ENCODE data around the gene PXYLP1. TPM values are rescaled to one million over a fixed set of nuclear protein-coding genes. Genes with fewer than 3 reads are reported as not detected.
"Not testable (repeated sequence)": the region's sequence is repeated elsewhere in the genome, so short reads cannot be mapped to it uniquely, and the experiment has no call there.

PXYLP1 gene, protein sequence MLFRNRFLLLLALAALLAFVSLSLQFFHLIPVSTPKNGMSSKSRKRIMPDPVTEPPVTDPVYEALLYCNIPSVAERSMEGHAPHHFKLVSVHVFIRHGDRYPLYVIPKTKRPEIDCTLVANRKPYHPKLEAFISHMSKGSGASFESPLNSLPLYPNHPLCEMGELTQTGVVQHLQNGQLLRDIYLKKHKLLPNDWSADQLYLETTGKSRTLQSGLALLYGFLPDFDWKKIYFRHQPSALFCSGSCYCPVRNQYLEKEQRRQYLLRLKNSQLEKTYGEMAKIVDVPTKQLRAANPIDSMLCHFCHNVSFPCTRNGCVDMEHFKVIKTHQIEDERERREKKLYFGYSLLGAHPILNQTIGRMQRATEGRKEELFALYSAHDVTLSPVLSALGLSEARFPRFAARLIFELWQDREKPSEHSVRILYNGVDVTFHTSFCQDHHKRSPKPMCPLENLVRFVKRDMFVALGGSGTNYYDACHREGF
- total RNA-seq (2014; rRNA removed; shearing (Covaris generic)): 3.0 and 5.3 TPM in 2 replicates

DNA sequence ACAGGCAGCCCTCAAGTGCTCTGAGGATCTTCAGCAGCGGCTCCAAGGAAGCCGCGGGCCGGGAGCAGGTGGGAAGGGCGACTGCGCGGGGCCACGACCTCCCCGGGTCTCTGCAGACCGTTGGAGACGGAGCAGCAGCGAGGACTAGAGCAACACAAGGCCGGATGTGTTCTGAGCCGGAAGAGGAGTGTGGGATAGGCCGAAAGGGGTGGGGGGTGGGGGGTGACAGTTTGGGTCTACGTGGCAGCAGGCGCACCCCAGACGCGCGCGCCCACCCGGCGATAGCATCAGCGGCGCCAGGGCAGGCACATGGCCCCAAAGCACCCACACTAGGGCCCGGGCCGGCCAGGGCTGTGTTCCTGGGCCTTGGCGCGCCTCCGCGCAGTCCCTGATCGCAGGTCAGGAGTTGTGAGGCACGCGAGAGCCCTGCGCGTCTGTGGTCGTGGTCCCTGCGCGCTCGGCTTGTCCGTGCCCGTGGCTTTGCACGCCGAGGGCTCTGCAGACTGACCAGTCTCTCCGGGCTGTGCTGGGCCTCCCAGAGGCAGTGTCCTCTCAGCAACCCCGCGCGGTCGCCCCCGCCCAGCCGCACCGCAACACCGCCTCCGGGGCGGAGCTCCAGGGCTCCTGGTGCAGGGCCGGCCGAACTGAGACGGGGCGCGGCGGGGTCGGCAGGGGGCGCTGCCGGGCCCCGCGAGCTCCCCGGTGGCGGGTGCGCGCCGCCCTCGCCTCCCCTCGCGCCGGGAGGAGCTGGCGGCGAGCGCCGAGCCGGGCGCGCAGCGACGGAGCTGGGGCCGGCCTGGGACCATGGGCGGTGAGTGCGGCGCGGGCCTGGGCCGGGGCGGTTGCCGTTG is at the start of gene PXYLP1:
PXYLP1 (plus strand) TSS at position 725 of the 851 bp plus-strand sequence. CDS start 28,351 bp downstream, outside the sequence.
- Histone ChIP-seq H3K9me3 (replicated peaks) (no peaks in the 10 kb centered on the region; the same call in 1 of the 2 replicates), H3K4me3 (peak within 1 kb of the TSS; percentile 61), H3K36me3 (no peaks in the 10 kb centered on the region), H3K27ac (peak within 1 kb of the TSS; percentile 71), H3K4me1 (replicated peaks) (peaks cover 54% of the 10 kb centered on the region), H3K27me3 (replicated peaks) (peaks cover 9% of the 10 kb centered on the region; the same call in 1 of the 2 replicates)
- peak; percentile 83 to 92 for DNase-seq (ENCODE audit: low read depth in 1 of 2, low spot score in 2 of 2)

DNA sequence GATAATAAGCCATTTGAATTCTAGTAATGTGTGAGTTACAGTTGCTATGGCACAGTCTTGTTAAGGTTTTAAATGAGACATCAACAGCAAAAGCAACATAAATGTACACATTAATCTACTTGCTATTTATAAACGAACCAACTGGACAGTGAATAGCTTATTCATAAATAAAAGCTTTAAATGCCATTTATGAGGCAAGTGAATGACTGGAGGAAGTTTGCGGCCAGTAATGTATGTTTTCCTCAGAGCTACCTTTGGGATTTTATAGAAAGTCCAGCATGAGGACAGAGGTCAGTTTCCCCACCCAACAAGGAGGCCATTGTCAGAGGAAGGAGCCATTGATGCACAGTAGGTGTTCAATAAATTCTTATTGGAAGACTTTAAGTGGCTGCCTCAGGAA is 48.0 kb upstream of the PXYLP1 start:
- no peak for DNase-seq (ENCODE audit: low read depth in 1 of 2, low spot score in 2 of 2)
- Histone ChIP-seq H3K27ac (no peak overlapping the region), H3K36me3 (no peaks in the 10 kb centered on the region), H3K9me3 (replicated peaks) (no peaks in the 10 kb centered on the region), H3K27me3 (replicated peaks) (no peaks in the 10 kb centered on the region), H3K4me3 (no peak overlapping the region), H3K4me1 (replicated peaks) (no peaks in the 10 kb centered on the region)

DNA sequence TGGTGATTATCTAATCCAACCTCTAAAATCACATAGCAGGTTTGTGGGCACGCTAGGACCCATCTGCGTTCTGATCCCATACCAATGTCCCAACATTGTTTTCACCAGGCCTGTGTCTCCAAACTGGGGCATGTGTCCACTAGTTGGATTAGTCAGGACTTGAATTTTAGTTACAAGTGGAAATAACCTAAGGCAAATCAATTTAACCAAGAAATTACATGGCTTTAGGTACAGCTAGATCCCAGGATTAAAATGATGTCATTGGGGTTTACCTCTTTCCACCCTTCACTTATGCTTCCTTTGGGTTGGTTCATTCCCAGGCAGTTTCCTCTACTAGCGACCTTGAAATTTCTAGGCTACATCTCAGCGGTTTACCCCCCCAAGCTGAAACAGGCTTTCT is 47.2 kb upstream of the PXYLP1 start:
- no peaks in the 10 kb centered on the region for H3K9me3 ChIP-seq (replicated peaks)
- DNase-seq (ENCODE audit: low read depth in 1 of 2, low spot score in 2 of 2): no peak
- H3K27ac ChIP-seq: no peak overlapping the region
- no peaks in the 10 kb centered on the region for H3K27me3 ChIP-seq (replicated peaks)
- H3K4me3 ChIP-seq: no peak overlapping the region
- H3K36me3 ChIP-seq: no peaks in the 10 kb centered on the region
- no peaks in the 10 kb centered on the region for H3K4me1 ChIP-seq (replicated peaks)

DNA sequence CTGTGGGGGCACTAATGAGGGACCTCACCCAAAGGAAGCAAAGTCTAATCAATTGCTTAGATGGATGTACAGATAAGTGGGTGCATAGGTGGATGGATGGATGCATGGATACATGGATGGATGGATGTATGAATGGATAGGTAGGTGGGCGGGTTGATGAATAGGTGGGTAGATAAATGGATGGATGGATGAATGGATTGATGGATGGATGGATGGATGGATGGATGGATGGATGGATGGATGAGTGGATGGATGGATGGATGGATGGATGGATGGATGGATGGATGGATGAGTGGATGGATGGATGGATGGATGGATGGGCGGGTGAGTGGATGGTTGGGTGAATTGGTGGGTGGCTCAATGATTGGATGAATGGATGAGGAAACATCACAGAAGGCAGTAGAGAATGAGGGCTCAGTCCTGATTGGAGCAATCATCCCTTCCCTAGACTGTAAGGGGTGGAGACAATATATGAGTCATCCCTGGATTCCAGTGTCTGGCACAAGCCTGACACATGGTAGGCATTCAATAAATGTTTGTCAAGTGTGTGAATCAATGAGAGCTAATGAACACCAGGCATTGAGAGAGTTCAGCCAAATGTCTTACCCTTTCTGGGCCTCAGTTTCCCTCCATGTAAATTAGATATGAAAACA is 40.4 kb upstream of the PXYLP1 start:
- Histone ChIP-seq H3K27ac (no peak overlapping the region), H3K4me3 (no peak overlapping the region), H3K9me3 (replicated peaks) (no peaks in the 10 kb centered on the region), H3K27me3 (replicated peaks) (no peaks in the 10 kb centered on the region), H3K4me1 (replicated peaks) (no peaks in the 10 kb centered on the region), H3K36me3 (no peaks in the 10 kb centered on the region)
- no peak for DNase-seq (ENCODE audit: low read depth in 1 of 2, low spot score in 2 of 2)

DNA sequence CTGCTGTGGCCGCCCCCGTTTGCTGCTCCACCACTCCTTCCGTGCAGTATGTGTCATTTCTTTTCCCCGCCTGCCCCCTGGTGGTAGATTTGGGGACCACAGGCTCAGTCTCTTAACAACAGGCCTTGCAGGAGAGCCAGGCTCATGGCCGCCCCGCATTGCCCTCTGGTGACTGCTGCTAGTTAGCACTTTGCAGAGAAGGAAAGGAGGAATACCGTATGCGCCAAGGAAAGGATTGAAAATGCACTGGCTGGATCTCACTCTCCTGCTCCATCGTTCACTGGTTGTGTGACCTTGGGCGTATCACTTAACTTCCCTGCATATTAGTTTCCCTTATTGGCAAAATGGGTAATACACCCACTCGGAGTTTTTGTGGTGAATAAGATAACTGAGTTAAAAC is 39.3 kb upstream of the PXYLP1 start:
- Histone ChIP-seq H3K27ac (no peak overlapping the region), H3K36me3 (no peaks in the 10 kb centered on the region), H3K27me3 (replicated peaks) (0 out of 2 replicates have a peak, but pooled peaks cover 6% of the 10 kb centered on the region), H3K9me3 (replicated peaks) (no peaks in the 10 kb centered on the region), H3K4me3 (no peak overlapping the region), H3K4me1 (replicated peaks) (no peaks in the 10 kb centered on the region)
- DNase-seq (ENCODE audit: low read depth in 1 of 2, low spot score in 2 of 2): peak; percentile 84 to 95

DNA sequence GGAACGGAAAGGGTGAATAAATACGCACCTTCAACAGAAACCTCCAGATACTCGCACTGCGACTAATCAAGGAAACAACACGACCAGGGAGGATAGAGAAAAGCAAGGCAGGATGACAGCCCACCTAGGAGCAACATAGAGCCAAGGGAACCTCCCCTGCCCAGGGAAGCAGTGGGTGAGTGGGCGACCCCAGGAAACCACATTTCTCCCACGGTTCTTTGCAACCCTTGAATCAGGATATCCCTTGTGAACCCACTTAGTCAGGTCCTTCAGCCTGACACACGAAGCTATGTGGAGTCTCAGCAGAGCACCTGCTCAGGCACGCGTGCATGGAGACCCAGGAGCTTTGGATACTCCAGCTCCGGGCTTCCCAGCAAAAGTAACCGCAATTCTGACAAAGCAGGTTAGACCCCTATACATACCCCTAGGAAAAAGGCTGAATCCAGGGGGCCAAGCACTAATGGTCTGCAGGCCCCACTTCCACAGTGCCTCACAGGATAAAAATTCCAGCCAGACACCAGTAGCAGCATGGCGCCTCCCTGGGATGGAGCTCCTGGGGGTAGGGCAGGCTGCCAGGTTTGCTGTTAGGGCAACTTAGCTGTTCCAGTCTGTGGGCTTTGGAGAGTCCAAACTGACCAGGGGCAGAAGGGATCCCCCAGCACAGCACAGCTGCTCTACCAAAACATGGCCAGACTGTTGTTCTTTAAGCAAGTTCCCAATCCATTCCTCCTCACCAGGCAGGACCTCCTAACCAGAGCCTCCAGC is 38.4 kb upstream of the PXYLP1 start:
- DNase-seq (ENCODE audit: low read depth in 1 of 2, low spot score in 2 of 2): no peak
- H3K36me3 ChIP-seq: no peaks in the 10 kb centered on the region
- no peak overlapping the region for H3K27ac ChIP-seq
- no peaks in the 10 kb centered on the region for H3K4me1 ChIP-seq (replicated peaks)
- H3K4me3 ChIP-seq: no peak overlapping the region
- peaks cover 13% of the 10 kb centered on the region; the same call in 1 of the 2 replicates for H3K27me3 ChIP-seq (replicated peaks)
- no peaks in the 10 kb centered on the region for H3K9me3 ChIP-seq (replicated peaks)

DNA sequence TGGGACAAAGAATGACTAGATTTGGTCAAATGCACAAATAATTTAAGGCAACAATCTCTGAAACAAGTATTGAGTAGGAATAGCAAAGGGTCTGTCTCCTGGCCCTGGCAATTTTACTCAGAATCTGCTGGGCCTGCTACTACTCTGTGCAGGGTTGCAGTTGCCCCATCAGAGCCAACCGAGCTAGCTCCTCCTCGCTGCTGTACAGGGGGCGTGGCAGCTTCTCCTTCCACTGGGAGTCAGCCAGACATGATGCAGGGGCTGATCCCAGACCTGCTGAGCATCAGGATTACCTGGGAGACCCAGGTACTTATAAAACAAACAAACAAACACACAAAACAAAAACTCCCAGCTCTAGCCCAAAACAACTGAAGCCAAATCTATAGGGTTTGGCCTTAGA is 30.5 kb upstream of the PXYLP1 start:
- H3K27me3 ChIP-seq (replicated peaks): peaks cover 19% of the 10 kb centered on the region
- no peaks in the 10 kb centered on the region for H3K9me3 ChIP-seq (replicated peaks)
- no peaks in the 10 kb centered on the region for H3K36me3 ChIP-seq
- no peaks in the 10 kb centered on the region for H3K4me1 ChIP-seq (replicated peaks)
- H3K27ac ChIP-seq: no peak overlapping the region
- DNase-seq (ENCODE audit: low read depth in 1 of 2, low spot score in 2 of 2): no peak
- no peak overlapping the region for H3K4me3 ChIP-seq

DNA sequence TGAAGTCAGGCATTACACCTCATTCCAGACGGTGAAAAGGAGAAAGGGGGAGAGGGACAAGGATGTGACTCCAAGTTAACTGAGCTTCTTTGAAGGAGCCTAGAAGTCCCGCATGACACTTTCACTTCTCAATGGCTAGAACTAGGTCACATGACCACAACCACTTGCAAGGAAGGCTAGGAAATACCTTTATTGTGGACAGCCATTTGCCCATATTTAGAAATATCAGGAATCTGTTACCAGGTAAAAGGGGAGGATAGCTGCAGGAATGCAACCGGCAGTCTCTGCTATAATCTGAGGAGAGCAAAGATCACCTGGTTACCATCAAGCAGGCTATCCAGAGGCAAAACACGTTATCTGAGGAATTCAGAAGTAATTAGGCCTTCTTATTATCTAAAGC is 28.9 kb upstream of the PXYLP1 start:
- Histone ChIP-seq H3K27ac (no peak overlapping the region), H3K27me3 (replicated peaks) (peaks cover 9% of the 10 kb centered on the region), H3K4me1 (replicated peaks) (no peaks in the 10 kb centered on the region), H3K9me3 (replicated peaks) (no peaks in the 10 kb centered on the region), H3K4me3 (no peak overlapping the region), H3K36me3 (no peaks in the 10 kb centered on the region)
- DNase-seq (ENCODE audit: low read depth in 1 of 2, low spot score in 2 of 2): no peak

DNA sequence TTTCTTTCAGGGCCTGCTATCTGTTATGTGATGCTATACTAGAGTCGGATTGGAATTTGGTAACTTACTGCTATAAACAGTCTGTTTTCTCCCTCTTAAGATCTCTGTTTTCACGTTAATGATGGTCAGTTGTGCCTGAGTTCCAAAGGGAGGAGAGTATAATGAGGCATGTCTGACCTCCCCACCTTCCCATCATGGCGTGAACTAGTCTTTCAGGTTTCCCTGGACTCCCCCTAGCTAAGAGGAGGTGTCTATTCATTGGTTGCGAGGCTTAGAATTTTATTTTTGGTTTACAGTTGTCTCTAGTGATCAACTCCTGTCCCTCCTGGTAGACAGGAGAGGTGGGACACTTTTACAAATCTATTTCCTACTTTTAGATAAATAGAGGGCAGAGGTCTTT is 27.8 kb upstream of the PXYLP1 start:
- Histone ChIP-seq H3K4me3 (no peak overlapping the region), H3K4me1 (replicated peaks) (no peaks in the 10 kb centered on the region), H3K9me3 (replicated peaks) (no peaks in the 10 kb centered on the region), H3K27ac (no peak overlapping the region), H3K36me3 (no peaks in the 10 kb centered on the region), H3K27me3 (replicated peaks) (no peaks in the 10 kb centered on the region; the same call in 1 of the 2 replicates)
- DNase-seq (ENCODE audit: low read depth in 1 of 2, low spot score in 2 of 2): no peak

DNA sequence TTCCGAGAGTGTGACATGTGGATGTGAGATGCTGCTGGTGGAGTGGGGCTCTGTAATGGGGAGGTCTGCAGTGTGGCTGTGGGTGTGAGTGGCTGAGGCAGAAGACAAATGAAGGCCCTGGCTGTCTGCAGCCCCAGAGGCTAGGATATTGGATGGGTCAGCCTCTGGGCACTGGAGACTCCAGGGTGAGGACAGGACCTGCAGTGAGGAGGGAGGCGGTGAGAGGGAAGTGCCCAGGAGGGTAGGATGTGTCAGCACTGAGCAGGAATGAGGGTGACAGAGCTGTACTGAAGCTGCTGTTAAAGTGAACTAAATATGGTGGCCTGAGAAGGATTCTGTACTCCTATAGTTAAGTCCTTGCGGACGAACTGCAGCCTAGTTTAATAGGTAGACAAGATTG is 27.3 kb upstream of the PXYLP1 start:
- H3K9me3 ChIP-seq (replicated peaks): no peaks in the 10 kb centered on the region
- H3K27ac ChIP-seq: no peak overlapping the region
- H3K27me3 ChIP-seq (replicated peaks): no peaks in the 10 kb centered on the region; the same call in 1 of the 2 replicates
- no peak for DNase-seq (ENCODE audit: low read depth in 1 of 2, low spot score in 2 of 2)
- H3K4me3 ChIP-seq: no peak overlapping the region
- no peaks in the 10 kb centered on the region for H3K36me3 ChIP-seq
- H3K4me1 ChIP-seq (replicated peaks): no peaks in the 10 kb centered on the region

DNA sequence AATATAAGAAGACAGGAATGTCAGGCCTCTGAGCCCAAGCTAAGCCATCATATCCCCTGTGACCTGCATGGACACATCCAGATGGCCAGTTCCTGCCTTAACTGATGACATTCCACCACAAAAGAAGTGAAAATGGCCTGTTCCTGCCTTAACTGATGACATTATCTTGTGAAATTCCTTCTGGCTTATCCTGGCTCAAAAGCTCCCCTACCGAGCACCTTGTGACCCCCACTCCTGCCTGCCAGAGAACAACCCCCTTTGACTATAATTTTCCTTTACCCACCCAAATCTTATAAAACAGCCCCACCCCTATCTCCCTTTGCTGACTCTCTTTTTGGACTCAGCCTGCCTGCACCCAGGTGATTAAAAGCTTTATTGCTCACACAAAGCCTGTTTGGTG is 20.3 kb upstream of the PXYLP1 start:
- not testable (repeated sequence) for H3K4me3 ChIP-seq; H3K36me3 ChIP-seq; H3K27me3 ChIP-seq (replicated peaks); DNase-seq (ENCODE audit: low read depth in 1 of 2, low spot score in 2 of 2); H3K4me1 ChIP-seq (replicated peaks); H3K27ac ChIP-seq; H3K9me3 ChIP-seq (replicated peaks)

DNA sequence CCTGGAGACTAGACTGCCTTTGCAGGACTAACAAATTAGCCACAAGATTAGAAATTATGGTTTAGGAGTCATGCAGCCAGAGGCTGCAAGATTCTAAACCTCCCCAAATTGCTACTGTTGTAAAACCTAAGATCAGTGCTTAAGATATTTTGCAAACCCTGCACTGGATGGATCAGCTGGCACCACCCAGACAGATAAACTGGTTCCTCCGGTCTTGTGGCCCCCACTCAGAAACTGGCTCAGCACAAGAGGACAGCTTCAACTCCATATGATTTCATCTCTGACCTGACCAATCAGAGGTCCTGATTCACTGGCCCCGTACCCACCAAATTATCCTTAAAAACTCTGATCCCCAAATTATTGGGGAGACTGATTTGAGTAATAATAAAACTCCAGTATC is 19.5 kb upstream of the PXYLP1 start:
- DNase-seq (ENCODE audit: low read depth in 1 of 2, low spot score in 2 of 2): no peak
- H3K9me3 ChIP-seq (replicated peaks): no peaks in the 10 kb centered on the region

DNA sequence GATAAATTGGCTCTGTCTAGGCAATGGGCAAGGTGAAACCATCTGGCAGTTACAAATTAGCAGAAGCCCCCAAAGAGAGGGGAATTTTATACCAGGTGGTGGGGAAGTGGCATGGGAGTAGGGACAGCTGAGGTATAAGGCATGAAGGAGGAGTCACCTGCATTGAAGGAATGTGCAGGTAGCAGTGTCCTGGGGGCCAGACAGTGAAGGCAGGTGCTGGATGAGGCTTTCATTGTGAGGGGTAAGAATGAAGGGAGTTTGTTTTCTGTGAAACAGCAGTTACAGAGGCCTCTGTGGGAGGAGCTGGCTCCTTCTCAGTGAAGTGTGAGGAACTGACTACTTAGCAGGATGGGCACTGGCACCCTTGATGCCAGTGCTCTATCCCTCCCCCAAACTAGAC is 19.1 kb upstream of the PXYLP1 start:
- H3K27ac ChIP-seq: no peak overlapping the region

More for the DNA sequence above, 19.5 kb upstream of the PXYLP1 start:
- Histone ChIP-seq H3K4me3 (no peak overlapping the region), H3K27me3 (replicated peaks) (no peaks in the 10 kb centered on the region), H3K4me1 (replicated peaks) (peaks cover 5% of the 10 kb centered on the region; the same call in 1 of the 2 replicates), H3K36me3 (no peaks in the 10 kb centered on the region), H3K27ac (no peak overlapping the region)

More for the DNA sequence above, 19.1 kb upstream of the PXYLP1 start:
- DNase-seq (ENCODE audit: low read depth in 1 of 2, low spot score in 2 of 2): no peak
- H3K4me3 ChIP-seq: no peak overlapping the region
- no peaks in the 10 kb centered on the region for H3K36me3 ChIP-seq
- H3K27me3 ChIP-seq (replicated peaks): no peaks in the 10 kb centered on the region
- peaks cover 5% of the 10 kb centered on the region; the same call in 1 of the 2 replicates for H3K4me1 ChIP-seq (replicated peaks)
- no peaks in the 10 kb centered on the region for H3K9me3 ChIP-seq (replicated peaks)
